SK-N-SH (cell line): ENCODE measurements around the gene HACE1.

ENCODE experiments used
- CTCF ChIP-seq: fragments of 200-600 bp; sonication (generic); IDR thresholded peaks from 2 replicates; pipeline ENCODE4 v1.6.1; 2017; ENCODE audit warnings: antibody characterized with exemption, mild to moderate bottlenecking, moderate library complexity
- EP300 ChIP-seq, 2 experiments: IDR thresholded peaks; 2 replicates each; pipeline versions ENCODE4 v1.4.0 to v1.6.1; 2012; ENCODE audit warnings: borderline replicate concordance in 1 of 2, low read depth in 1 of 2, low read length in 1 of 2
- FOXJ3 ChIP-seq: sonication (generic); formaldehyde crosslinking; IDR thresholded peaks from 2 replicates; pipeline ENCODE4 v1.5.1; 2020; ENCODE audit warnings: mild to moderate bottlenecking, missing genetic modification reagents
- NFIC ChIP-seq: IDR thresholded peaks from 2 replicates; pipeline ENCODE4 v1.4.0; 2012; ENCODE audit warnings: borderline replicate concordance
- TF ChIP-seq, protein P1 (sequence below): IDR thresholded peaks from 2 replicates; pipeline ENCODE4 v1.4.0; 2012; ENCODE audit warnings: low read depth

DNA sequence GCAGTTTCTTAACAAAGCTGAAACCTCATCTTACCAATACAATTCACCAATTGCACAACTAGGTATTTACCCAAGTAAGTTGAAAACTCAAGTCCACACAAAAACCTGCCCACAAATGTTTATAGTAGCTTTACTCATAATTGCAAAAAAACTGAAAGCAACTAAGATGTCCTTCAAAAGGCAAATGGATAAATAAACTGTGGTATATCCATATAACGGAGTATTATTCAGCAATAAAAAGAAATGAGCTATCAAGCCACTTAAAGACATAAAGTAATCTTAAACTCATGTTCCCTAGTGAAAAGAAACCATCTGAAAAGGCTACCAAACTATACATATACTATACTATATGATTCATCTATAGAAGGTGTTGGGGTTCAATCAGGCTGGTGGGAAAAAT lies 179.7 kb downstream of the HACE1 start:
- TF ChIP-seq CTCF (no peak), NFIC (no peak), FOXJ3 (no peak), EP300 (IDR thresholded peaks at IDR 0.05; ENCODE audit: borderline replicate concordance in 1 of 2, low read depth in 1 of 2, low read length in 1 of 2) (no peak)
- TF ChIP-seq, protein P1, sequence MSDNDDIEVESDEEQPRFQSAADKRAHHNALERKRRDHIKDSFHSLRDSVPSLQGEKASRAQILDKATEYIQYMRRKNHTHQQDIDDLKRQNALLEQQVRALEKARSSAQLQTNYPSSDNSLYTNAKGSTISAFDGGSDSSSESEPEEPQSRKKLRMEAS: no peak
